ENCODE measurements around the gene KRT28.

KRT28 gene

GRCh38 chr17:40844671-40845107 lies 44.9 kb upstream of the KRT28 start:
- Histone ChIP-seq H3K79me2 (ENCODE audit: insufficient read depth, low read length) (no peaks in the 10 kb centered on the region), H2AFZ (ENCODE audit: low read length) (no peak overlapping the region), H4K20me1 (ENCODE audit: insufficient read depth, low read length, poor library complexity, severe bottlenecking) (no peaks in the 10 kb centered on the region), H3K4me1 (ENCODE audit: insufficient read depth, low read length, poor library complexity, severe bottlenecking) (no peaks in the 10 kb centered on the region), H3K36me3 (ENCODE audit: insufficient read depth, low read length) (no peaks in the 10 kb centered on the region), H3K4me3 (ENCODE audit: low read length, poor library complexity, severe bottlenecking) (no peak overlapping the region), H3K9me2 (replicated peaks; ENCODE audit: low read depth, low read length) (no peaks in the 10 kb centered on the region), H3K27me3 (ENCODE audit: insufficient read depth, low read length, poor library complexity, severe bottlenecking) (peaks cover 6% of the 10 kb centered on the region), H3F3A (ENCODE audit: low read depth) (no peaks in the 10 kb centered on the region), H3K9me3 (ENCODE audit: insufficient read depth, low read depth, low read length) (no peaks in the 10 kb centered on the region), H3K9ac (ENCODE audit: low read depth, low read length, poor library complexity, severe bottlenecking) (no peak overlapping the region), H3K4me2 (ENCODE audit: low read depth, low read length, poor library complexity, severe bottlenecking) (no peak overlapping the region)
- TF ChIP-seq CTCF (conservative IDR thresholded peaks at IDR 0.05; ENCODE audit: low read length), result no peak
- TF ChIP-seq EZH2phosphoT487 (IDR thresholded peaks at IDR 0.05; ENCODE audit: borderline replicate concordance), result no peak

- no peak overlapping the region for H3K4me2 ChIP-seq (ENCODE audit: low read depth, low read length, poor library complexity, severe bottlenecking)
- H4K20me1 ChIP-seq (ENCODE audit: insufficient read depth, low read length, poor library complexity, severe bottlenecking), result no peaks in the 10 kb centered on the region
- H3K9me3 ChIP-seq (ENCODE audit: insufficient read depth, low read depth, low read length), result no peaks in the 10 kb centered on the region
- no peaks in the 10 kb centered on the region for H3K4me1 ChIP-seq (ENCODE audit: insufficient read depth, low read length, poor library complexity, severe bottlenecking)
- no peak overlapping the region for H3K9ac ChIP-seq (ENCODE audit: low read depth, low read length, poor library complexity, severe bottlenecking)
- H3K27me3 ChIP-seq (ENCODE audit: insufficient read depth, low read length, poor library complexity, severe bottlenecking), result no peaks in the 10 kb centered on the region
- H3K36me3 ChIP-seq (ENCODE audit: insufficient read depth, low read length), result no peaks in the 10 kb centered on the region
- TF ChIP-seq EZH2phosphoT487 (IDR thresholded peaks at IDR 0.05; ENCODE audit: borderline replicate concordance) (no peak), CTCF (conservative IDR thresholded peaks at IDR 0.05; ENCODE audit: low read length) (no peak)
- H3F3A ChIP-seq (ENCODE audit: low read depth), result no peaks in the 10 kb centered on the region
- no peak overlapping the region for H2AFZ ChIP-seq (ENCODE audit: low read length)
- no peaks in the 10 kb centered on the region for H3K9me2 ChIP-seq (replicated peaks; ENCODE audit: low read depth, low read length)
- H3K4me3 ChIP-seq (ENCODE audit: low read length, poor library complexity, severe bottlenecking), result no peak overlapping the region
- H3K79me2 ChIP-seq (ENCODE audit: insufficient read depth, low read length), result no peaks in the 10 kb centered on the region
These were observed 43.5 kb upstream of the KRT28 start for GRCh38 chr17:40843242-40843641.

GRCh38 chr17:40841246-40841645 lies 41.5 kb upstream of the KRT28 start:
- H4K20me1 ChIP-seq (ENCODE audit: insufficient read depth, low read length, poor library complexity, severe bottlenecking), result no peaks in the 10 kb centered on the region
- no peak for TF ChIP-seq CTCF (conservative IDR thresholded peaks at IDR 0.05; ENCODE audit: low read length)
- TF ChIP-seq EZH2phosphoT487 (IDR thresholded peaks at IDR 0.05; ENCODE audit: borderline replicate concordance), result no peak
- H3K4me3 ChIP-seq (ENCODE audit: low read length, poor library complexity, severe bottlenecking), result no peak overlapping the region
- no peak overlapping the region for H3K4me2 ChIP-seq (ENCODE audit: low read depth, low read length, poor library complexity, severe bottlenecking)
- no peak overlapping the region for H2AFZ ChIP-seq (ENCODE audit: low read length)
- no peaks in the 10 kb centered on the region for H3K9me2 ChIP-seq (replicated peaks; ENCODE audit: low read depth, low read length)
- no peaks in the 10 kb centered on the region for H3K4me1 ChIP-seq (ENCODE audit: insufficient read depth, low read length, poor library complexity, severe bottlenecking)
- no peaks in the 10 kb centered on the region for H3K36me3 ChIP-seq (ENCODE audit: insufficient read depth, low read length)
- H3K79me2 ChIP-seq (ENCODE audit: insufficient read depth, low read length), result no peaks in the 10 kb centered on the region
- no peaks in the 10 kb centered on the region for H3F3A ChIP-seq (ENCODE audit: low read depth)
- no peaks in the 10 kb centered on the region for H3K9me3 ChIP-seq (ENCODE audit: insufficient read depth, low read depth, low read length)
- no peak overlapping the region for H3K9ac ChIP-seq (ENCODE audit: low read depth, low read length, poor library complexity, severe bottlenecking)
- no peaks in the 10 kb centered on the region for H3K27me3 ChIP-seq (ENCODE audit: insufficient read depth, low read length, poor library complexity, severe bottlenecking)
